Measurements from ENCODE around the gene DCTPP1. TPM values are rescaled to one million over a fixed set of nuclear protein-coding genes. Genes with fewer than 3 reads are reported as not detected.

DCTPP1 gene
- total and polyA plus RNA-seq, 9 of the 15 experiments (the other 6 are each of a cell fraction or from before 2014, with no cell fraction given), result 45.0 to 132 (median 80.6) TPM

DNA sequence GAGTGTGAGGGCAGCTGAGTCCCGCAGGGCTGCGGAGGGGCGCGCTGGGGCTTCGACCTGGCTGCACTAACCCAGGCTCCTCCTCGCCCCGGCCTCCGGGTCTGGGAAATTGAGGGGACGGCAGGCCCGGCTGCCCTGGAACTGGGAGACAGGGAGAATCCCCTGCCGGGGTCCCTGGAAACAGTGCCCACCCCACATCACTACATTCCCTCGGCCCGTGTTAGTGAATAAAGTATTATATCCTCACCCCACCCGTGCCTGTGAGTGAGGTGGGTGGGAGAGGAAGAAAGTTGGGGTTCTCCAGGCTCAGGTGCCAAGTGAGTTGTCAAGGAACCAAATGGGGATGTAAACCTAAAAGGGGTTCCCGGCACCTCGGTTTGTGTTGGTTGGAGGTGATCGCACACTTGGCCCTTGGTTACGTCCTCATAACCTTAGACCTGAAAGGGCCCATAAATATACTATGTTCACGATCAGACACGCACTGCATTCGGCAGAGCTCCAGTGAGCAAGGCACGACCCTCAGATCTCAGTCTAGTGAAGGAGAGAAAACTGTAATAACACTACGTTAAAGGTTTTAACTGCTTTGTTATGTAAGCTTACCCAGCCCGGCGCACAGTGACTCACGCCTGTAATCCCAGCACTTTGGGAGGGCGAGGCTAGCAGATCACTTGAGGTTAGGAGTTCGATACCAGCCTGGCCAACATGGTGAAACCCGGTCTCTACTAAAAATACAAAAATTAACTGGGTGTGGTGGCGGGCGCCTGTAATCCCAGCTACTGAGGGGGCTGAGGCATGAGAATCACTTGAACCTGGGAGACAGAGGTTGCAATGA, 11.3 kb downstream of the DCTPP1 start:
- no peaks in the 10 kb centered on the region for H3K4me1 ChIP-seq (replicated peaks in 1 of 2; ENCODE audit: control insufficient read depth in 2 of 2, insufficient read depth in 2 of 2, low read length in 2 of 2)
- FAIRE-seq, result no peak
- H3K4me3 ChIP-seq, result no peak overlapping the region
- no peak overlapping the region for H3K4me2 ChIP-seq (ENCODE audit: insufficient read depth, low read length)
- no TSS peak for BruUV-seq (replicated peaks)
- H3K27ac ChIP-seq (ENCODE audit: extremely low read depth, low read depth, low read length), result no peak overlapping the region
- ATAC-seq, result no peak
- intact Hi-C loops (cut with micrococcal nuclease) (no loop called here), in situ Hi-C loops (cut with MboI) (no loop called here)
- DNase-seq (ENCODE audit: extremely low read depth in 1 of 4, low spot score in 3 of 4), result no peak
- POLR2A ChIA-PET, result interaction anchor here (0.7 to 1.6 kb wide), 4 partner anchors 8 to 27 kb away, joined by 3 to 5 read pairs (median 4); partner anchors contain the start of gene DCTPP1
- H3K9me1 ChIP-seq (ENCODE audit: control insufficient read depth, insufficient read depth, low read length), result no peaks in the 10 kb centered on the region
- no peak overlapping the region for H2AFZ ChIP-seq (ENCODE audit: low read depth, low read length)
- H3K9ac ChIP-seq (ENCODE audit: insufficient read depth in 1 of 2, low read depth in 2 of 2, low read length in 2 of 2), result no peak overlapping the region
- no peaks in the 10 kb centered on the region for H3K27me3 ChIP-seq (ENCODE audit: control insufficient read depth in 2 of 2, insufficient read depth in 2 of 2, low read length in 2 of 2)
- no peaks in the 10 kb centered on the region for H3K9me3 ChIP-seq (replicated peaks; ENCODE audit: control insufficient read depth, insufficient read depth, low read depth, low read length)
- TF ChIP-seq RBFOX2 (IDR thresholded peaks at IDR 0.05; ENCODE audit: low read depth, low read length) (peak; percentile 1; the same call in 1 of the 2 replicates), SUPT5H (IDR thresholded peaks at IDR 0.05) (0 out of 2 replicates have a peak, but pooled peaks have one; percentile 18), POLR2B (IDR thresholded peaks at IDR 0.05; ENCODE audit: low read depth, partially characterized antibody) (peak; percentile 35), POLR2G (IDR thresholded peaks at IDR 0.05; ENCODE audit: low read depth, low read length) (peak; percentile 42), TAF1 (IDR thresholded peaks at IDR 0.05; ENCODE audit: control insufficient read depth, extremely low read depth, insufficient read depth, low read length, severe bottlenecking) (no peak), HMGN3 (IDR thresholded peaks at IDR 0.05; ENCODE audit: borderline replicate concordance, extremely low read depth, insufficient read length, low read depth, low read length) (no peak), ZNF146 (CRISPR knock-in tag; IDR thresholded peaks at IDR 0.05; ENCODE audit: unreplicated experiment) (no peak), NFXL1 (CRISPR knock-in tag; IDR thresholded peaks at IDR 0.05) (no peak)
- peaks cover 12% of the 10 kb centered on the region; the same call in 2 of the 3 replicates for H3K79me2 ChIP-seq (ENCODE audit: control insufficient read depth, insufficient read depth, low read length)
- H3K36me3 ChIP-seq (ENCODE audit: control insufficient read depth, insufficient read depth, low read length), result peaks cover 70% of the 10 kb centered on the region
- 97% methylated on average over 26 of the region's 31 CpGs for WGBS (ENCODE audit: insufficient coverage, low coverage, missing lambda C conversion rate)
- no peaks in the 10 kb centered on the region for H4K20me1 ChIP-seq (replicated peaks; ENCODE audit: control insufficient read depth, insufficient read depth, low read length)
- CTCF ChIA-PET (ENCODE audit: low intra/inter-chr PET ratio), result no interaction called here

All from K562 (cell line).